K562 (cell line): ENCODE measurements around the gene CD248. TPM values are rescaled to one million over a fixed set of nuclear protein-coding genes. Genes with fewer than 3 reads are reported as not detected.

Experiments used
- HDAC6 ChIP-seq: IDR thresholded peaks from 2 replicates; pipeline ENCODE4 v1.6.1; 2012; ENCODE audit warnings: low read depth, mild to moderate bottlenecking, control low read depth, inconsistent platforms, low read length, moderate library complexity
- L3MBTL2 ChIP-seq: fragments of 450-650 bp; IDR thresholded peaks from 2 replicates; pipeline ENCODE4 v1.6.1; 2016; ENCODE audit warnings: mild to moderate bottlenecking, moderate library complexity
- MTF1 ChIP-seq: fragments of 250-450 bp; sonication (Bioruptor Pico); IDR thresholded peaks from 2 replicates; pipeline ENCODE4 v1.9.0; 2021; ENCODE audit warnings: moderate library complexity, mild to moderate bottlenecking, inconsistent platforms, borderline replicate concordance
- NEUROD1 ChIP-seq: fragments of 150-350 bp; IDR thresholded peaks from 2 replicates; pipeline ENCODE4 v1.6.1; 2014; ENCODE audit warnings: borderline replicate concordance, low read length, low read depth; ENCODE audit not compliant: partially characterized antibody
- POLR2B ChIP-seq: fragments of 450-650 bp; IDR thresholded peaks from 2 replicates; pipeline ENCODE4 v1.6.1; 2018; ENCODE audit warnings: low read depth; ENCODE audit not compliant: partially characterized antibody
- RAD21 ChIP-seq, 2 experiments: fragments of 250-450 bp in 1 of 2; fragments of 450-650 bp in 1 of 2; sonication (Bioruptor Pico) in 1 of 2; formaldehyde crosslinking in 1 of 2; IDR thresholded peaks in 1 of 2; conservative IDR thresholded peaks in 1 of 2; 2 replicates each; pipeline versions ENCODE4 v1.4.0 to v1.8.0; 2020 to 2022; ENCODE audit warnings: mild to moderate bottlenecking in 2 of 2, moderate library complexity in 1 of 2
- TBP ChIP-seq: optimal IDR thresholded peaks from 2 replicates; pipeline ENCODE3; 2011; ENCODE audit warnings: low read depth, low read length, improper control_type of control experiment
- ZNF561 ChIP-seq: fragments of 450-650 bp; formaldehyde crosslinking; conservative IDR thresholded peaks from 2 replicates; pipeline ENCODE4 v1.4.0; 2020; ENCODE audit warnings: mild to moderate bottlenecking, moderate library complexity
- polyA plus RNA-seq, 8 experiments: library from polyadenylated mRNA; depleted of rRNA in 4 of 8; stranded (reverse) in 5 of 8; unstranded in 3 of 8; fragments of >200 nt; fragmentation: Nextera tagmentation in 2 of 8; fragmentation: Illumina TruSeq in 1 of 8; extraction: Ambion mirVana in 2 of 8; extraction: Trizol in 1 of 8; gene quantifications; 2 replicates each; pipeline versions ENCODE4 v1.2.1 to v1.2.3, GENCODE V29; 2011 to 2014; ENCODE audit warnings: inconsistent platforms in 1 of 8, missing spikeins in 1 of 8
- total RNA-seq, 7 experiments: library from RNA; depleted of rRNA in 6 of 7; stranded (reverse); fragments of >200 nt in 6 of 7; fragmentation: Illumina TruSeq in 2 of 7; extraction: Trizol in 2 of 7; gene quantifications; 2 replicates each; pipeline versions ENCODE4 v1.2.1 to v1.2.3, GENCODE V29; 2011 to 2021; ENCODE audit warnings: low replicate concordance in 1 of 7
- TF ChIP-seq, protein P1 (sequence below), 2 experiments: fragments of 450-650 bp in 1 of 2; sonication (generic) in 1 of 2; formaldehyde crosslinking in 1 of 2; IDR thresholded peaks; 2 replicates each; pipeline versions ENCODE4 v1.7.1 to v1.9.0; 2016 to 2022; ENCODE audit warnings: inconsistent platforms in 1 of 2, mild to moderate bottlenecking in 1 of 2, missing genetic modification reagents in 1 of 2
- TF ChIP-seq, protein P2 (sequence below): fragments of 250-450 bp; sonication (Bioruptor Pico); IDR thresholded peaks from 2 replicates; pipeline ENCODE4 v1.4.0; 2020

The CD248 gene
- total and polyA plus RNA-seq, 9 of the 15 experiments (the other 6 are each of a cell fraction or from before 2014, with no cell fraction given): 0.09 TPM; not detected in 8

DNA sequence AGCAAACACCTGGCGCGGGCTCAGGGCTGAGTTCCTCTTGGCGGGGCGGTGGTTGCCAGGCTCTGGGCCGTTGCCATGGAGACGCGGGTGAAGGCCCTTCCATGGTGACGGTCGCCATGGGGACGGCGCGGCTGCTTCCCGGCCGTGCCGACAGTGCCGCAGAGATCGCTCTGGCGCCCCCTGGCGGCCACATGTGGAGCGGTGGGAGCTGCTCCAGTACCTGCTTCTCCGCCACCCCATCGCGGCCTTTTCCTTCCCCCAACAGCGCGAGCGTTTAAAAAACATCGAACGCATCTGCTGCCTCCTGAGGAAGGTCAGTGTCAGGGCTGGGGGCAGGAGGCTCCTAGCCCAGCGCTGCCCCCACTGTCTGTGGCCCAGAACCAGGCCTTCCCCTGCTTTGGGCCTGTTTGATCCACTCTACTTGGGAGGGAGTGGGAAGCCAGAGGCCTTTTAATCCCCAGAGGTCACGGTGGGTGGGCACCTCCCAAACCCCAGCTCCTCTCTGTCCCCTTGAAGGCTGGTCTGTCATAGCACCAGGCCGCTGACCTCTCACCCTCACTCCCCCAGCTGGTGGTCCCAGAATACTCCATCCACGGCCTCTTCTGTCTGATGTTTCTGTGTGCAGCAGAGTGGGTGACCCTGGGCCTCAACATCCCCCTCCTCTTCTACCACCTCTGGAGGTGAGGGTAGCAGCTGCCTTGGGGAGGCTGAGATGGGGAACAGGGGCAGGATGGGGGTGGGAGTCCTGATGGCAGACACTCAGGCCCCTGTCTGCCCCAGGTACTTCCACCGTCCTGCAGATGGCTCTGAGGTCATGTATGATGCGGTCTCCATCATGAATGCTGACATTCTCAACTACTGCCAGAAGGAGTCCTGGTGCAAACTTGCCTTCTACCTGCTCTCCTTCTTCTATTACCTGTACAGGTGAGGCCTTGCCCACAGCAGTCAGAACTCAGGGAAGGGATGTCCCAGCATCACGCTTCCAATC, 34.1 kb downstream of the CD248 start (continued):
- no peak for TF ChIP-seq ZNF561 (CRISPR knock-in tag)
- TF ChIP-seq TBP: peak; percentile 29
- TF ChIP-seq, protein P1, sequence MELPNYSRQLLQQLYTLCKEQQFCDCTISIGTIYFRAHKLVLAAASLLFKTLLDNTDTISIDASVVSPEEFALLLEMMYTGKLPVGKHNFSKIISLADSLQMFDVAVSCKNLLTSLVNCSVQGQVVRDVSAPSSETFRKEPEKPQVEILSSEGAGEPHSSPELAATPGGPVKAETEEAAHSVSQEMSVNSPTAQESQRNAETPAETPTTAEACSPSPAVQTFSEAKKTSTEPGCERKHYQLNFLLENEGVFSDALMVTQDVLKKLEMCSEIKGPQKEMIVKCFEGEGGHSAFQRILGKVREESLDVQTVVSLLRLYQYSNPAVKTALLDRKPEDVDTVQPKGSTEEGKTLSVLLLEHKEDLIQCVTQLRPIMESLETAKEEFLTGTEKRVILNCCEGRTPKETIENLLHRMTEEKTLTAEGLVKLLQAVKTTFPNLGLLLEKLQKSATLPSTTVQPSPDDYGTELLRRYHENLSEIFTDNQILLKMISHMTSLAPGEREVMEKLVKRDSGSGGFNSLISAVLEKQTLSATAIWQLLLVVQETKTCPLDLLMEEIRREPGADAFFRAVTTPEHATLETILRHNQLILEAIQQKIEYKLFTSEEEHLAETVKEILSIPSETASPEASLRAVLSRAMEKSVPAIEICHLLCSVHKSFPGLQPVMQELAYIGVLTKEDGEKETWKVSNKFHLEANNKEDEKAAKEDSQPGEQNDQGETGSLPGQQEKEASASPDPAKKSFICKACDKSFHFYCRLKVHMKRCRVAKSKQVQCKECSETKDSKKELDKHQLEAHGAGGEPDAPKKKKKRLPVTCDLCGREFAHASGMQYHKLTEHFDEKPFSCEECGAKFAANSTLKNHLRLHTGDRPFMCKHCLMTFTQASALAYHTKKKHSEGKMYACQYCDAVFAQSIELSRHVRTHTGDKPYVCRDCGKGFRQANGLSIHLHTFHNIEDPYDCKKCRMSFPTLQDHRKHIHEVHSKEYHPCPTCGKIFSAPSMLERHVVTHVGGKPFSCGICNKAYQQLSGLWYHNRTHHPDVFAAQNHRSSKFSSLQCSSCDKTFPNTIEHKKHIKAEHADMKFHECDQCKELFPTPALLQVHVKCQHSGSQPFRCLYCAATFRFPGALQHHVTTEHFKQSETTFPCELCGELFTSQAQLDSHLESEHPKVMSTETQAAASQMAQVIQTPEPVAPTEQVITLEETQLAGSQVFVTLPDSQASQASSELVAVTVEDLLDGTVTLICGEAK (IDR thresholded peaks at IDR 0.05): peak; percentile 79
- TF ChIP-seq, protein P1 (CRISPR knock-in tag; IDR thresholded peaks at IDR 0.05): no peak
- TF ChIP-seq L3MBTL2: 0 out of 2 replicates have a peak, but pooled peaks have one; percentile 19
- no peak for TF ChIP-seq MTF1 (CRISPR knock-in tag)
- TF ChIP-seq RAD21 (CRISPR knock-in tag; conservative IDR thresholded peaks at IDR 0.05 in 1 of 2, IDR thresholded peaks at IDR 0.05 in 1 of 2): peak; percentile 62 to 68
- TF ChIP-seq HDAC6: 0 out of 2 replicates have a peak, but pooled peaks have one; percentile 69
- TF ChIP-seq NEUROD1: peak; percentile 100
- TF ChIP-seq, protein P2, sequence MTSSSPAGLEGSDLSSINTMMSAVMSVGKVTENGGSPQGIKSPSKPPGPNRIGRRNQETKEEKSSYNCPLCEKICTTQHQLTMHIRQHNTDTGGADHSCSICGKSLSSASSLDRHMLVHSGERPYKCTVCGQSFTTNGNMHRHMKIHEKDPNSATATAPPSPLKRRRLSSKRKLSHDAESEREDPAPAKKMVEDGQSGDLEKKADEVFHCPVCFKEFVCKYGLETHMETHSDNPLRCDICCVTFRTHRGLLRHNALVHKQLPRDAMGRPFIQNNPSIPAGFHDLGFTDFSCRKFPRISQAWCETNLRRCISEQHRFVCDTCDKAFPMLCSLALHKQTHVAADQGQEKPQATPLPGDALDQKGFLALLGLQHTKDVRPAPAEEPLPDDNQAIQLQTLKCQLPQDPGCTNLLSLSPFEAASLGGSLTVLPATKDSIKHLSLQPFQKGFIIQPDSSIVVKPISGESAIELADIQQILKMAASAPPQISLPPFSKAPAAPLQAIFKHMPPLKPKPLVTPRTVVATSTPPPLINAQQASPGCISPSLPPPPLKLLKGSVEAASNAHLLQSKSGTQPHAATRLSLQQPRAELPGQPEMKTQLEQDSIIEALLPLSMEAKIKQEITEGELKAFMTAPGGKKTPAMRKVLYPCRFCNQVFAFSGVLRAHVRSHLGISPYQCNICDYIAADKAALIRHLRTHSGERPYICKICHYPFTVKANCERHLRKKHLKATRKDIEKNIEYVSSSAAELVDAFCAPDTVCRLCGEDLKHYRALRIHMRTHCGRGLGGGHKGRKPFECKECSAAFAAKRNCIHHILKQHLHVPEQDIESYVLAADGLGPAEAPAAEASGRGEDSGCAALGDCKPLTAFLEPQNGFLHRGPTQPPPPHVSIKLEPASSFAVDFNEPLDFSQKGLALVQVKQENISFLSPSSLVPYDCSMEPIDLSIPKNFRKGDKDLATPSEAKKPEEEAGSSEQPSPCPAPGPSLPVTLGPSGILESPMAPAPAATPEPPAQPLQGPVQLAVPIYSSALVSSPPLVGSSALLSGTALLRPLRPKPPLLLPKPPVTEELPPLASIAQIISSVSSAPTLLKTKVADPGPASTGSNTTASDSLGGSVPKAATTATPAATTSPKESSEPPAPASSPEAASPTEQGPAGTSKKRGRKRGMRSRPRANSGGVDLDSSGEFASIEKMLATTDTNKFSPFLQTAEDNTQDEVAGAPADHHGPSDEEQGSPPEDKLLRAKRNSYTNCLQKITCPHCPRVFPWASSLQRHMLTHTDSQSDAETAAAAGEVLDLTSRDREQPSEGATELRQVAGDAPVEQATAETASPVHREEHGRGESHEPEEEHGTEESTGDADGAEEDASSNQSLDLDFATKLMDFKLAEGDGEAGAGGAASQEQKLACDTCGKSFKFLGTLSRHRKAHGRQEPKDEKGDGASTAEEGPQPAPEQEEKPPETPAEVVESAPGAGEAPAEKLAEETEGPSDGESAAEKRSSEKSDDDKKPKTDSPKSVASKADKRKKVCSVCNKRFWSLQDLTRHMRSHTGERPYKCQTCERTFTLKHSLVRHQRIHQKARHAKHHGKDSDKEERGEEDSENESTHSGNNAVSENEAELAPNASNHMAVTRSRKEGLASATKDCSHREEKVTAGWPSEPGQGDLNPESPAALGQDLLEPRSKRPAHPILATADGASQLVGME (CRISPR knock-in tag): peak; percentile 99
- TF ChIP-seq POLR2B: peak; percentile 40
